Neural progenitor cell (in vitro differentiated cells): Measurements from ENCODE around the gene AVPR1A.

Source experiments
- EZH2 ChIP-seq: fragments of 200-600 bp; sonication (generic); IDR thresholded peaks from 2 replicates; pipeline ENCODE4 v1.6.1; 2017; ENCODE audit warnings: antibody characterized with exemption, mild to moderate bottlenecking, moderate library complexity
- EZH2phosphoT487 ChIP-seq: fragments of 200-600 bp; sonication (generic); IDR thresholded peaks from 2 replicates; pipeline ENCODE4 v1.6.1; 2017; ENCODE audit warnings: antibody characterized with exemption
- TF ChIP-seq, protein P1 (sequence below): fragments of 200-600 bp; sonication (generic); IDR thresholded peaks from 2 replicates; pipeline ENCODE4 v1.5.1; 2017; ENCODE audit warnings: antibody characterized with exemption, mild to moderate bottlenecking

DNA sequence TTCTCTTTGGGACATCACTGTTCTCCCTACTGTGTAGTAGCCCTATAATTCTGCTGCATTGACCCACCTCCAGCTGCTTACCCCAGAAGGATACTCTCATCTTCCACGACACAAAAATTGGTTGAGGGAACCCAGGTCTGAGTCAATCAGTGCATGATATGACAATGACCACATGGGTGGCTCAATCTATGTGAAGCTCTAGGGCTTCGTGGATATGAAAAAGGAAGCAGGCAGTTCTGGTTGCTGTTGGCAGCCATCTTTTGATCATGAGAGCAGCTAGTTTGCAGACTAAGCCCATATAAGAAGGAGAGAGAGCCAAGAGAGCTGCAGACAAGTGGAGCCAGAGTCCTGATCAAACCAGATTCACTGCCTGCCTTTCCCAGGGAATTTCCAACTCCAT is 57.9 kb downstream of the AVPR1A start:
- TF ChIP-seq, protein P1, sequence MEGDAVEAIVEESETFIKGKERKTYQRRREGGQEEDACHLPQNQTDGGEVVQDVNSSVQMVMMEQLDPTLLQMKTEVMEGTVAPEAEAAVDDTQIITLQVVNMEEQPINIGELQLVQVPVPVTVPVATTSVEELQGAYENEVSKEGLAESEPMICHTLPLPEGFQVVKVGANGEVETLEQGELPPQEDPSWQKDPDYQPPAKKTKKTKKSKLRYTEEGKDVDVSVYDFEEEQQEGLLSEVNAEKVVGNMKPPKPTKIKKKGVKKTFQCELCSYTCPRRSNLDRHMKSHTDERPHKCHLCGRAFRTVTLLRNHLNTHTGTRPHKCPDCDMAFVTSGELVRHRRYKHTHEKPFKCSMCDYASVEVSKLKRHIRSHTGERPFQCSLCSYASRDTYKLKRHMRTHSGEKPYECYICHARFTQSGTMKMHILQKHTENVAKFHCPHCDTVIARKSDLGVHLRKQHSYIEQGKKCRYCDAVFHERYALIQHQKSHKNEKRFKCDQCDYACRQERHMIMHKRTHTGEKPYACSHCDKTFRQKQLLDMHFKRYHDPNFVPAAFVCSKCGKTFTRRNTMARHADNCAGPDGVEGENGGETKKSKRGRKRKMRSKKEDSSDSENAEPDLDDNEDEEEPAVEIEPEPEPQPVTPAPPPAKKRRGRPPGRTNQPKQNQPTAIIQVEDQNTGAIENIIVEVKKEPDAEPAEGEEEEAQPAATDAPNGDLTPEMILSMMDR = no peak
- TF ChIP-seq EZH2phosphoT487 = no peak
- TF ChIP-seq EZH2 = no peak
